C4-2B (cell line): ENCODE measurements around the gene CD44.

Experiments
- ZFX ChIP-seq: fragments of 450-650 bp; IDR thresholded peaks from 2 replicates; pipeline ENCODE4 v1.6.1; 2017
- TF ChIP-seq, protein P1 (sequence below): fragments of 450-650 bp; conservative IDR thresholded peaks from 2 replicates; pipeline ENCODE4 v1.5.1; 2017; ENCODE audit warnings: mild to moderate bottlenecking

DNA sequence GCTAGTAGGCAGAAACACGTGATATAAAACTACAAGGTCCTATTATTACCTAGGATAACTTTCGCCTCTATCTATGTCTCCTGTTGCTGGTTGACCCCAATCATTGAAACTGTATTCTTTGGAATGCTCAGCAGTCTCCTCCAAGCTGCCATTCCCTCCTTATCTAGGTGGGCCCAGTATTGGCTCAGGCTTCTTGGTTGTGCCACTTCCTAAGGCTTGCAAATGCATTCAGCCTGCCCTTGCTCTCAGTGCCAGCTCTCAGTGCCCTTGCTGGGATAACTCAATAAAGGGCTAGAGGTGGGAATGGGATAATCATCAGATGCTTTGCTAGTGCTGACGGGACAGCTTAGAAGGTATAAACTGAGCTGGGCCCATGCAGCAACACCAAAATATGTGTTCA, 13.6 kb downstream of the CD44 start:
- TF ChIP-seq, protein P1, sequence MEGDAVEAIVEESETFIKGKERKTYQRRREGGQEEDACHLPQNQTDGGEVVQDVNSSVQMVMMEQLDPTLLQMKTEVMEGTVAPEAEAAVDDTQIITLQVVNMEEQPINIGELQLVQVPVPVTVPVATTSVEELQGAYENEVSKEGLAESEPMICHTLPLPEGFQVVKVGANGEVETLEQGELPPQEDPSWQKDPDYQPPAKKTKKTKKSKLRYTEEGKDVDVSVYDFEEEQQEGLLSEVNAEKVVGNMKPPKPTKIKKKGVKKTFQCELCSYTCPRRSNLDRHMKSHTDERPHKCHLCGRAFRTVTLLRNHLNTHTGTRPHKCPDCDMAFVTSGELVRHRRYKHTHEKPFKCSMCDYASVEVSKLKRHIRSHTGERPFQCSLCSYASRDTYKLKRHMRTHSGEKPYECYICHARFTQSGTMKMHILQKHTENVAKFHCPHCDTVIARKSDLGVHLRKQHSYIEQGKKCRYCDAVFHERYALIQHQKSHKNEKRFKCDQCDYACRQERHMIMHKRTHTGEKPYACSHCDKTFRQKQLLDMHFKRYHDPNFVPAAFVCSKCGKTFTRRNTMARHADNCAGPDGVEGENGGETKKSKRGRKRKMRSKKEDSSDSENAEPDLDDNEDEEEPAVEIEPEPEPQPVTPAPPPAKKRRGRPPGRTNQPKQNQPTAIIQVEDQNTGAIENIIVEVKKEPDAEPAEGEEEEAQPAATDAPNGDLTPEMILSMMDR: no peak
- no peak for TF ChIP-seq ZFX
